AG08395 (cell line): ENCODE measurements around the gene PSMC1.

Experiments
- DNase-seq: peaks from one replicate; pipeline ENCODE4 v3.0.0; 2012; ENCODE audit warnings: mixed read lengths, low spot score

Gene PSMC1

DNA sequence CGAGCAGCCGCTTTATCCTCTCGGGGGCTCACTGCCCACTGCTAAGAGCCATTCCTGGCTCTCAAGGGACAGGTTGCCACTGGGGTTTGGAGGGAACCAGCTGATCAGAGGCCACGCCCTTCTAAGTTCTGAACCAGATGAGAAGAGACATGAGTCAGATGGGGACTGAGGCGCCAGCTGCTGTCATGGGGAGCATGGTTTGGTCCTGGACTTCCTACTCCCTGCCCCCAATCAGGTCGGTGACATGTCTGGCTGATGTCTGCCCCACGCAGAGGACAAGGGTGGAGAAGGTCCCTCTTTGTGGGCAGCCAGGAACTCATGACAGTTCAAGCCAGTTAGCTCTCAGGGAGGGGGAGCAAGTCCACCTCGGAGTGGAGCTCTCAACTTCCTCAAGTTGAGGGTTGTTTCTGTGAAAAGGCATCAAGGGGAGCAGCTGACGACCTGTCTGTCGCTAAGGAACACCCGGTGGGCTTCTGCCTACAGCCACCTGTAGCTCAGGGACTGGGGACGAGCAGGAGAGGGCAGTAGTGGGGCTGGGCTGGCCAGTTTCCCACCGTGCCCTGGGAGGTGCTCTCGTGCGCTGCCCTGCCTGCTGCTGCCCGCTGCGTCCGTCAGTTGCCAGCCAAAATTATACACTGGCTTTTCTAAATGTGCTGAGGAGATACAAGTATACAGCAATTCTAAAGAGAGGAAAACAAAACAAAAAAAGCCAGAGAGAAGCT lies 20.5 kb downstream of the PSMC1 start:
- no peak for DNase-seq

DNA sequence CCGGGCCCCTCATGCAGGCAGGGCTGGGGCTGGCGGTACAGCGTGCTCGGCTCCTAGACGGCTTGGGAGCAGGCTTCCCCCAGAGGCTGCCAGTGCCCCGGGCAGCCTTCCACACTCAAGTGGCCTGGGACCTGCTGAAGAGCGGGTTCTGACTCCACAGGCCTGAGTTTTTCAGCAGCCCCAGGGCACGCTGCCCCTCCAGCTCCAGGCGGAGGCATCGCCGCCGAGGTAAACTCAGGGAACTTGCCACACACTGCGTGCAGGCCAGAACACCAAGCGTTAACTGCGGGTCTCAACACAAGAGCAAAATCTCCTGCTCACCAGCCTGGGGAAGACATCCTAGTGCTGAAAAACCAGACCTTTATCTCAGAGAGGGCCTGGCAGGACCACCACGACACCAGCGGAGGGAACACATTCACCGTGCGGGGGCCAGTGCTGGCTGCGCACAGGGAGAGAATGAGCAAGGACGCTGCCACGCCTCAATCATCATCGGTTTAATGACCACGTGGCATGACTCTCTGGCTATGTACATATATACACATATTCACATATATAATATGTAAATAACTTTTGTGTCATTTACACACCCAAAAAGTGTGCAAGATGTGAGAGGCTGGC lies 21.3 kb downstream of the PSMC1 start:
- no peak for DNase-seq

DNA sequence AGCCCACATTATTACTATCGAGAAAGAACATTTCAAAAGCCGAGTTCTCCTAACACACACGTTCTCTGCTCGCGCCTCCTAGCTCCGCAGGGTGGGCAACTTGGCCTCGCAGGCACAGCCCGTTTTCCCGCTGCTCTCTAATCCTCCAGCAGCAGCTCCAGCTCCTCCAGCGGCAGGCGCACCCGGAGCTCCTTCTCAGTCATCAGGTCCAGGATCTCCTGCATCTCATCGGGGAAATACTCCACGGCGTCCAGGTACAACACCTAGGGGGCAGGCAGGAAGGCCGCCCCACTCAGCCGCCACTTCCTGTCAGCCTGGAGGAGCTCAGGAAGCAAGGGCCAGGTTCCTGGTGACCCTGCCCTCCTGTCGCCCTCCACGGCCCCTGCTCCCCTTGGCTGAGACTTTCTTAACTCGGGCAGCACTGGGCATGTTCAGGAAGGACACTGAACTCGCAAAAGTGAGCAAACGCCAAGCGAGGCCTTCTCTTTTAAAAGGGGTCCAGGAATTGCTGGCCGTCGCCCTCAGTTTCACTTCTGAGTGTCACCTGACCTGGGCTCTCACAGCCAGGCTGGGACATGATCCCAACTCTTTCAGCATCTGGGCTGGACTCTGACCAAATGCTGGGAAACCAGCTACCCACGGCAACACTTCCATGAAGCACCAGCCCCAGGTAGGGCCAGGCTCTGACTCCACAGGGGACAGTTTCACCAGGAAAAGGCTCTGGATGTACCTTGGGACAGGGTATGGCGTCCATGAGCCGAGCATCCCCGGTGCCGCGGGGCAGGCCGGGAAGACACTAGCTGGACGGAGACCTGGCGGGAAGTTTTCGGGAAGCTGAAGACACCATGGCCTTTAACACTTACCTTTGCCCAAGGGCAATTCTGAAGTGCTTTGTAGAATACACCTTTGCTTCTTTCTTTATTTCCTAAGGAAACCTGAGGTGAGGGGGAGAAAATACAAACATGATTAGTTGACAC lies 22.1 kb downstream of the PSMC1 start:
- no peak for DNase-seq

DNA sequence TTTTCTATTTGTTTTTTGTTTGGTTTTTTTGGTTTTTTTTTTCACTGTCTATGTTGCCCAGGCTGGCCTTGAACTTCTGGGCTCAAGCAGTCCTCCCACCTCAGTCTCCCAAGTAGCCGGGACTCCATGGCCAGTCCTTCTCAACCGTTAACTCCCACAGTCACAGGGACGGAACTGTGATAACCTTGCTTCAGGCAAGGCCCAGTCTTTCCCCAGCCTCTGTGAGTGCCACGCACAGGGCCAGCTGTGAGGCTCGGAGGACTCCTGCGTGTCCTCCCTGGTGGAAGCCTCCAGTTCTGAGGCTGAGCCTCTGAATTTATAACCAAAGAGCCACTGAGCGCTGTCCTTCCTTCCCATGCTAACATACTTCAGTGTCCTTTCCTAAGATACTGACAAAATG lies 23.7 kb downstream of the PSMC1 start:
- no peak for DNase-seq

DNA sequence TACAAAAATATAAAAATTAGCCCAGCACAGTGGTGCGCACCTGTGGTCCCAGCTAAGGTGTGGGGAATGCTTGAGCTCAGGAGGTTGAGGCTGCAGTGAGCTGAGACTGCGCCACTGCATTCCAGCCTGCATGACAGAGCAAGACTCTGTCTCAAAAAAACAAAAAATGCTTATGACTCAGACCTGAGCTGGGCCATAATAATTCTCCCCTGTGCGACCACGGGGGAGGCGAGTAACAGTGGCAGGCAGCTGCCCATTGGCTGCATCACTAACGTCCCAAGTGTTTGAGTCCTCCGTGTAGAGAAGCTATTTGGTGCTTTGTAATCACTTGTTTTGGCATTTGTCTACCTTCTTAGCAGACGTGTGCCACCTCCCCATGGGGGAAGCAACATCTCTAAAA lies 24.9 kb downstream of the PSMC1 start:
- peak; percentile 92 for DNase-seq

DNA sequence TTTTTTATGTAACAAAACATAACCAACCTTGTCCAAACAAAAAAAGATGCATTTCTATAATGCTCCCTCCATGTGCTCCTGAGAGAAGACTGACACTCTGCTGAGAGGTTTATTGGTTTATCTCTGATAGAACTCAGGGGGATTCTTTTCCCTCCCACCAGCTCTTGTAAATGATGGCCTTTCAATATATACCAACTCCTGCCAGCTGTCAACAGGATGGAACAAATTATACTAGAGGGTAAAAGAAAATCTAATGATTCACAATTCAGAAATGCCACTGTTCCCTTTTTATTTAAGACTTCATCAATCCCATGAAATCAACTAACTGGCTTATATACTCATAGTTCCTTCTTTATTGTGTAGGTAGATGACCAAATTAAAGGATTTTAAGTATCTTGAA lies 25.4 kb downstream of the PSMC1 start:
- DNase-seq = no peak

DNA sequence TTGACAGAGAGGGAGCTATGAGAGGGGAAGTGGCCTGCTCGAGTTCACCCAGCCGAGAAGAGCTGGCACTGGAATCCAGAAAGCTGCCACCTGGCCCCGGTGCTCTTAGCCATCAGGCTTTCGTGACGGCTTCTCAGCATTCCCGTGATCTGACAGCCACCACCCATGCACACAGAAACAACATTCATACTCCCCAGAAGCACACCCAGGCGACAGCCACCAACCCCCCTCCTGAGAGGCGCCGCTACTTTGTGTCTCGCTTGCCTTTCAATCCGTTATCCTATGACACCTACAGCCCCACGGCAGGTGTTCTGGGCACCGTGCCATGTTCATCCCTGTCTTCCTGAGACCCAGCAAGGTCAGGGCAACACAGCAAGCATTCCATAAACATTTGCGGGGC lies 31.4 kb downstream of the PSMC1 start:
- DNase-seq = no peak

DNA sequence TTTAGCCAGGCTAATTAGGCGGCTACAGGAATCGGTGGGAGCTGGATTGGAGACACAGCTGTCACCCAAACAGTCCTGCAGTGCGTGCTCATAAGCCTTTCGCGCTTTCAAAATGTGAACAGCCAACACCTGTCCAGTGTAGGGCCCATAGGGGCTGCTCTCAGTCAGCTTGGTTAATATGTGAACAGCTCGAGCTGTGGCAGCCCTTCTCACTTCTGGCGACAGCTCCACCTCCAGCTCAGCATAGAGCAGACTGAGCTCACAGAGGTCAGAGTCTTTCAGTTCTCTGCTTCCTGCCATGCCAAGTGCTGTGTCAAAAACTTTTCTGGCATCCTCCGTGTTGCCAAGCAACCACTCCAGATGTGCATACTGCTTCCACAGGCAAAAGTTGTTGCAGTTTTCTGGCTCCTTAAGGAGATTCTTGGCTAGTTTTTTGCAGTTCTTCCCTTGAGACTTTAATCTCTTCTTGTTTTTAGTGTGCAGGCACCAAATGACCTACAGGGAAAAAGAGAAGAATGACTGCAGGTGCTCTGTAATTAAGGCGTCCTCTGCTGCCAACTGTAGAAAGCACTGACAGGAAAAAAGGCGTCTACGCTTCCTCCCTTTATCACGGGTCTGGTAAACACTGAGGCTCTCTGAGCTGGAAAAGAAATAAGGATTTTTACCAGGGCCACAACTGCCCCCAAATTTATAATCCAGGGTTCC lies 32.5 kb downstream of the PSMC1 start:
- no peak for DNase-seq

DNA sequence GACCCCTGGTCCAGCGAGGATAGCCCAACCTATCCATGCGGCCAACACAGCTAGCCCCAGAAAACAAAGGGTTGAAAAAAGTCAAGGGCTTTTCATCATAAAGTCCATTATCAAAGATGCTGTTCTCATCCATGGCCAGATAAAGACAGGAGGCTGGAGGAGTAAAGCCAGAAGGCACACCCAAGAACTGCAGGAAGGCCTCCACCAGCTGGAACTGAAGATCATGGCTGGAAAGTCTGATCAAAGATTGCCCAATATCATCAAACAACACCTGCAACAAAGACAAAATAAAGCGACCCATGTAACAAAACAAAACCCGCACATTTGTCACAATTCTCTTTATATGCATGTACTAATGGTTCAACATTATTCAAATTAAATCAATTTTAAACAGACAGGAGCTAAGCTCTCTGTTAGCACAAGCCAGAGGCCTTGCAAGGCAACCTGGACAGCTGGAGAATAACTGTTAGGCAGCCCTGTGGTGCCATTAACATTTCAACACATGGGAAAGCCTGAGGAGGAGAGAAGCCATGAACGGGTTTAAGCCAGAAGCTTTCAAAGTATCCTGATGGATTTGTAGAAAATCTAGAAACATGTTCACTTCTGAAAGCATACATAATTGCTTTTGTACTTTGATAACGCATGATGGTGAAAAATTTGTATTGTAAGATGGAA lies 34.1 kb downstream of the PSMC1 start:
- DNase-seq = no peak

DNA sequence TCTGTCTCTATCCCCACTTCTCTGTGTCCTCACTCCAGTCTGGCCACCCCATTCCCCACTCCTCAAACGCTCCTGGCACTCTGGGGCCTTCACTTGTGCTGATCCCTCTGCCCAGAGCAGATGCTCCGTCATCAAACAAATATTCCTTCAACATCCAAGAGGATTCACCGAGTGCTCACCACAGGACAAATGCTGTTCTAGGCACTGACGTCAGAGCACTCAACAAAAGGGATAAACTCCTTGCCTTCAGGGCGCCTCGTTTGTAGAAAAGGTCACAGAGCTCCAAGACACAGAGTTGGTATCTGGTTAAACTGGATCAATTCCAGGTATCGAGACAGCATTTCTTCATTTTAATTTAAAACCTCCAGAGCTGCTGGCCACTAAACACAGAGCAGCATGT lies 35.3 kb downstream of the PSMC1 start:
- no peak for DNase-seq

DNA sequence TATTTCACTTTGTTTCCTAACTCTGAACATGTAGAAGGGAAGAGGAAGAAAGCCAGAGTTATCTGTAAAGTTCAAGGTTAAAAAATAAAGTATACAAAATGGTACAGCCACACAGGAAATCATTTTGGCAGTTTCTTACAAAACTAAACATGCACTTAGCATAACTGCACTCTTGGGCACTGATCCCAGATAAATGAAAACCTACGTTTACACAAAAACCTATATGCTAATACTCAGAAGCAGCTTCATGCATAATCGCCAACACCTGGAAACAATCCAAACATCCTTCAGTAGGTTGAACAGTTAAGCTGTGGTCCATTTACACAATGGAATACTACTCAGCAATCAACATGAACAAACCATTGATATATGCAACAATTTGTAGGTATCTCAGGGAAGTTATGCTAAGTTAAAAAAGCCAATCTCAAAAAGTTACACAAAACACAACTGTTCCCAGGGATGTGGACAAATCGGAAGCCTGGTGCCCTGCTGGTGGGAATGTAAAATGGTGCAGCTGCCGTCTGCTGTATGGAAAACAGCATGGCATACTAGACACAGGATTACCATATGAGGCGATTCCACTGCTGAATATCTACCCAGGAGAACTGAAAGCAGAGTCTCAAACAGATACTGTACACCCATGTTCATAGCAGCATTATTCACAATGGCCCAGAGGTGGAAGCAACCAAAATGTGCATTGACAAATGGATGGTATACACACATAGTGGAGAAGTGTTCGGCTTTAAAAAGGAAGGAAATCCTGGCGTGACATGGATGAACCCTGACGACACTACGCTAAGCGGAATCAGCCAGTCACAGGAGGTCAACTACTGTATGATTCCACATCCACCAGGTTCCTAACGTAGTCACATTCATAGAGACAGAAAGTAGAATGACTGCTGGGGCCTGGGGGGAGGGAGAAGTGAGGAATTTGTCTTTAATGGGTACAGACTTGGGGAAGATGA lies 37.7 kb downstream of the PSMC1 start:
- DNase-seq = no peak

DNA sequence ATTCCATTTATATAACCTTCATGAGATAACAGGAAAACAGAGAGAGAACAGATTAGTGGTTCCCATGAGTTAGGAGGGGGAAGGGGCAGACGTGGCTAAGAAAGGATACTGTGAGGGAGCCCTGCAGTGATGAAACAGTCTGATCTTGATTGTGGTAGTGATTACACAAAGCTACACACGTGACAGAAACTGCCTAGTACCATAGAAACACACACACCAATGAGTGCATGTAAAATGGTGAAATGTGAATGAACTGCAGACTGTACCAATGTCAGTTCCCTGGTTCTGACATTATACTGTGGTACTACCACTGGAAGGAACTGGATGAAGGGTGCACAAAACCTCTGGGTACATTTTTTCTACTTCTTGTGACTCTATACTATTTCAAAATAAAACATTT lies 38.5 kb downstream of the PSMC1 start:
- no peak for DNase-seq

DNA sequence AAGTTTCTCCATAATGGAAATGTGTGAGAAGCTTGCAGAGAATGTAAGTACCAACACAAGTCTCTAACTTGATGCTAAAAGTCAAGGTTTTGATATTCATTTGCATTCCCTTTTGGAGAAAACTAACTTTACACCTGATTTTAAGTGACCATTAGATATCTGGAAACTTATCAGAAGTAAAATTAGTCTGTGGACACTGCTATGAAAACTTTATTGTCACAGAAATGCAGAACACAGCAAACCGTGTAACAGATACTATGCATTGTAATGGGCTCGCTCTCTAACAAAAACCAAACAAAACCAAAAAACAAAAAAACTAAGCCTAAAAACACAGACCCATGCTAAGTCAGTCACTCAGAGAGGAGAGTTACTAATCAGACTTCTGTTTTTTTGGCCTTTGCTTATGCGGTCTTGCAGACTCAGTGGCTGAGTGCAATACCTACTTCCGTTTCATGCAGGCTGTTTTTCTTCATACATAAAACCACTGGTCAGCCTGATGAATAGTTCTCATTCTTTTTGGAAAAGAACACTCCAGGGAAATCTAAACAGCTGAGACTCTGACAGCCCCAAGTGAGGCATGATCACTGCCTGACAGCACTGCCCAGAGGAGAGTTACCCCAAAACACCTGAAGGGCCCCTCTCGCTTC lies 39.6 kb downstream of the PSMC1 start:
- no peak for DNase-seq

DNA sequence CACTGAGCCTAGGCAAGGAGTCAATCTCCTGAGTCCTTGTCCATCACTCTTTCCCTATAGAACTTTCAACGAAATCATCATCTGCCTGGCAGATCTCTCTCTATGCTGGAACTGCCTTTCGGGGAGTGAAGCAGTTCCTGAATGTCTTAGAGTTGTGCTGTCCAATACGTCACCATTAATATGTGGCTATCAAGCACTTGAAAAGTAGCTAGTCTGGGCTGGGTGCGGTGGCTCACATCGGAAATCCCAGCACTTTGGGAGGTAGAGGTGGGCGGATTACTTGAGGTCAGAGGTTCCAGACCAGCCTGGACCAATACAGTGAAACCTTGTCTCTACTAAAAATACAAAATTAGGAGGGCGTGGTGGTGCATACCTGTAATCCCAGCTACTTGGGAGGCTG lies 40.3 kb downstream of the PSMC1 start:
- DNase-seq = no peak

DNA sequence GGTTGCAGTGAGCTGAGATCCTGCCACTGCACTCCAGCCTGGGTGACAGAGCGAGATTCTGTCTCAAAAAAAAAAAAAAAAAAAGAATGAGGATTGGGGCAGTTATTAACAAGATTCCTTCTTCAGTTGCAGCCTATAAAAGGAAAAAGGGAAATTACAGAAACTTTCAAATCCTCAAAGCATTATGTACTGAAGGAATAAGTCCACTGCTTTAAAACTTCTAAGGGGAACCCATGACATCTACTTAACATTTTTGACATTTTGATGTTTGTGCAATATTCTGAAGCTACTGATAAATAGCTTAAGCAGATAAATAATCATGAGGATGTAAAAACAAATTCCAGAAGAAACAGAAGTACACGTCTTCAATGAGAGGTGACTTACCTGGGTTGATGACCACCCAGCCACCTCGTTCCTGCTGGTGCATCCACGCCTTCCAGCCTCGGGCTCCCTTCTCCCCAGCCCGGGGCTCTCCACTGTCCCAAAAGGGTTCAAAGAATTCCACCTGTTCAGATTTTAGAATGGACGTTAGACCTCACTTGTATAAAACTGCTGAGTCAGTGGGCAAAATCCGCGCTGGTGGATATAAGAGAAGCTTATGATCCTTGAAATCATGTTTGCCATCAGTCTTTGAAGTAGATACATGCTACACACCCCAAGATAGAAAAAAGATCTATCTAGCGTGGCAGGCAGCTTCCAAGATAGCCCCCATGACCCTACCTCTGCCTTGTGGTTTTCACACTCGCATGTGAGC lies 41.7 kb downstream of the PSMC1 start:
- DNase-seq = no peak

DNA sequence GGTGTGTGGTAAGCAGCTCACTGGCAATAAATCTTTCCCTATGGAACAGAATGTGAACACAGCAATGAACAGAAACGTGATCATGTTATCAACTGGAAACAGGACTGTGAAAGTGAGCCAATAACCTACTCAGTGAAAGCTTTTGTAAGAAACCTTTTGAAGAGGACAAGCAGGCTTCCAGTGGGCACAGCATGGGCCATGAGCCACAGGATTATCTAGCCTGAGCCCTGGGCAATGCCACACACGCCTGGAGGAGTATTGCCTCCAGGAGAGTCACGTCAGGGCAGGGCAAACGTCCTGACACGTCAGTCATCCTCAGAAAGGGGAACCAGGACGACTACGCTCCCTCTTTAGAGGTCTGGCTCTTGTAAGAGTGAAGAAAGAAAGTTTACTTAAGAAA lies 43.1 kb downstream of the PSMC1 start:
- DNase-seq = no peak

DNA sequence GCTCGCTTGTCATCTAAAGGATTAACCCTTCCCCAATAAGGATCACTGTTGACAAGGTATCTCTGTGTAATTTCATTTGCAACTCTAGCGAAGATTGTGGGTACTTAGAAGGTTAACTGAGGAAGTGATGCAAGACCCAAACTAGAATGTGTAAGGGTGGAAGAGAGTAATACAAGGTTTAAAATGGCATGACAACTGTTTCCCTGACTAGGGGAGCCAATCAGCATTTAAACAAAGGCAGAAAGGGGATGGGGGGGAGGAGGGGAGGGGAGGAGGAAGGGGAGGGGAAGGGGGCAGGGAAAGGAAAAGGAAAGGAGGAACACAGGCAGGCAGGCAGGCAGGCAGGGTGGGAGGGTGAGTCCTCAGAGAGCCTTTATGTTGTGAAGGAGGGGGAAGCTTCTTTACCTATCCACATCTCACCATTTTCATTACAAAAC lies 44.3 kb downstream of the PSMC1 start:
- DNase-seq = peak; percentile 15

DNA sequence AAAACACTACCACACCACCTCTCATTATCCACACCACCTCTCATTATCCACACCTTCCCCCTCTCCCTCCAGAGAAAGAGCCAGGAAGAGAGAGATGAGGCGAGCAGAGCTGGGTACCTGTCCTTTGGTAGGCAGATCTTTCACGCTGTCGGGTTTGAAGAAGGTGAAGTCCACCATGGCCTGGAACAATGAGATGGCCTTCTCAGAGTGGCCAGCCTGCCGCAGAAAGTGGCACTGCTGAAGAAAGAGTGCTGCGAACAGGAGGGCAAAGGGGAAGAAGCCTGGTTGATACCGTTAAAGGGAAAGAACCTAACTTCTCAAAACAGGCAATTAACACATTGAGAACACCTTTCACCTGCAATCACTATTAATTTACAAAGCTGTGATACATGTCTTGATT lies 44.8 kb downstream of the PSMC1 start:
- no peak for DNase-seq

DNA sequence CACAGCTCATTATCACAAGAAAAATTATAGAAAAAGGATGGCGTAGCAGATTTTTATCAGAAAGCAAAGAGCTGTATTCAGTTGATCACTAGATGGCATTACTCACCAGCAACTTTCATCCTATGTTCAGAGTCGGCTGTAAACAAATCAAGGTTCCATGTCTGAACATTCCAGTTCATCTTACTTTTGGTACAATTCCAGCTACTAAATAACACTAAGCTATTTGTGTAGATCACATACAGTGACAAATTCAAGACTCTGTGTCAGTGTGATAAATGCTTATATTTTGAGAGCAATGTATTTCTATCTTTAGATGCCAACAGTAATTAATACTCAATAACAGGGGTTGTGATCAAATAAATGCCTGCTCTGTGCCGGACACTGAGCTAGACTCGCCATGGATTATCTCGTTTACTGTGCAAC lies 45.3 kb downstream of the PSMC1 start:
- peak; percentile 71 for DNase-seq
